Spleen (tissue), 11 donors: ENCODE data around the gene MINDY4. TPM values are rescaled to one million over a fixed set of nuclear protein-coding genes. Genes with fewer than 3 reads are reported as not detected.

Experiments
- DNase-seq: peaks from one replicate; pipeline ENCODE4 v3.0.0-alpha.2; 2020
- H3K27ac ChIP-seq, 8 donors: fragments of 200-600 bp; sonication (generic) in 7 of 8; 1 replicate in 4 of 8; 2 replicates in 4 of 8; pipeline versions ENCODE4 v1.5.0 to v1.8.0; 2016 to 2021; ENCODE audit warnings: inconsistent platforms in 4 of 8, mild to moderate bottlenecking in 4 of 8, moderate library complexity in 1 of 8
- H3K27me3 ChIP-seq, 7 donors: fragments of 200-600 bp; sonication (generic) in 6 of 7; replicated peaks in 1 of 7; 1 replicate in 4 of 7; 2 replicates in 3 of 7; pipeline versions ENCODE4 v1.5.0 to v1.8.0; 2016 to 2021; ENCODE audit warnings: inconsistent platforms in 3 of 7, mild to moderate bottlenecking in 1 of 7
- H3K36me3 ChIP-seq, 6 donors: fragments of 200-600 bp; sonication (generic) in 5 of 6; 1 replicate in 4 of 6; 2 replicates in 2 of 6; pipeline versions ENCODE4 v1.5.0 to v1.8.0; 2016 to 2021; ENCODE audit warnings: inconsistent platforms in 2 of 6
- H3K4me1 ChIP-seq, 6 donors: fragments of 200-600 bp; sonication (generic) in 5 of 6; 1 replicate in 3 of 6; 2 replicates in 3 of 6; pipeline versions ENCODE4 v1.5.0 to v1.8.0; 2016 to 2021; ENCODE audit warnings: inconsistent platforms in 3 of 6
- H3K4me3 ChIP-seq, 8 donors: fragments of 200-600 bp; sonication (generic) in 7 of 8; 1 replicate in 4 of 8; 2 replicates in 4 of 8; pipeline versions ENCODE4 v1.5.0 to v1.8.0; 2016 to 2021; ENCODE audit warnings: inconsistent platforms in 4 of 8, mild to moderate bottlenecking in 4 of 8, moderate library complexity in 2 of 8
- H3K9me3 ChIP-seq, 8 donors: fragments of 200-600 bp; sonication (generic) in 7 of 8; 1 replicate in 4 of 8; 2 replicates in 4 of 8; pipeline versions ENCODE4 v1.5.0 to v1.8.0; 2016 to 2021; ENCODE audit warnings: inconsistent platforms in 4 of 8
- CTCF ChIP-seq, 11 experiments: fragments of 200-600 bp in 7 of 11; fragments of 450-650 bp in 4 of 11; sonication (generic) in 4 of 11; IDR thresholded peaks in 8 of 11; conservative IDR thresholded peaks in 3 of 11; 1 replicate in 7 of 11; 2 replicates in 4 of 11; pipeline versions ENCODE4 v1.4.0 to v1.8.0; 2016 to 2021; ENCODE audit warnings: antibody characterized with exemption in 11 of 11, inconsistent platforms in 4 of 11, mild to moderate bottlenecking in 1 of 11
- POLR2A ChIP-seq, 3 donors: fragments of 450-650 bp; IDR thresholded peaks; one replicate each; pipeline ENCODE4 v1.5.1; 2017; ENCODE audit warnings: antibody characterized with exemption in 3 of 3, mild to moderate bottlenecking in 1 of 3
- POLR2AphosphoS5 ChIP-seq, 3 donors: sonication (generic); formaldehyde crosslinking; IDR thresholded peaks; one replicate each; pipeline ENCODE4 v1.5.1; 2017; ENCODE audit warnings: antibody characterized with exemption in 3 of 3
- WGBS, 5 donors: extraction: QIAGEN DNeasy Blood & Tissue Kit in 3 of 5; methylation state at CpG; one replicate each; pipeline versions ENCODE4 v1.1.5 to v1.1.7; 2013 to 2018; 5-methylcytosine and 5-hydroxymethylcytosine counted together
- intact Hi-C: fragments of 100-400 bp; cut with DNase I; formaldehyde crosslinking; loops from one replicate; pipeline ENCODE4 v1.15.0; 2023; ENCODE audit warnings: low total_unique reads
- polyA plus RNA-seq, 3 donors: library from polyadenylated mRNA; stranded (reverse); fragments of 200-250 nt; gene quantifications; one replicate each; pipeline ENCODE4 v1.2.1, GENCODE V29; 2013
- total RNA-seq, 7 donors: library from RNA; depleted of rRNA in 3 of 7; stranded (reverse); fragments of >200 nt in 3 of 7; fragmentation: NEBNext Ultra II Directional in 4 of 7; extraction: Animal tissue kit (Norgen Biotek cat#: 25700) in 4 of 7; gene quantifications; one replicate each; pipeline versions ENCODE4 v1.1.0 to v1.2.1, GENCODE V29; 2016 to 2021
- donor health status: healthy with polysubstance abuse.
- donor health status: DM: no; HTN: no; CAD: no; lungs with moderate emphysema.
- donor health status: DM: no; HTN: no; CAD: no.
- donor health status: Bipolar disorder and iron deficiency.
- donor health status: healthy.
- donor health status: DM: no; HTN: no; CAD: no.
- donor health status: DM: yes; HTN: yes; CAD: no.

MINDY4 gene
- total and polyA plus RNA-seq, 10 donors, result 0.63 to 7.0 (median 3.0) TPM

- intact Hi-C loops, result no loop called here
- WGBS, 5 donors, result 59 to 83% (median 75%) methylated on average over 6 of the region's 6 CpGs
- Histone ChIP-seq H3K4me1 (peaks cover 0 to 7% (median 4%) of the 10 kb centered on the region in 6 donors), H3K4me3 (no peak overlapping the region), H3K27me3 (peaks cover 0 to 37% (median 17%) of the 10 kb centered on the region in 7 donors), H3K27ac (no peak overlapping the region), H3K36me3 (no peaks in the 10 kb centered on the region), H3K9me3 (no peaks in the 10 kb centered on the region)
- DNase-seq, result peak; percentile 53
- TF ChIP-seq POLR2A (IDR thresholded peaks at IDR 0.05), result no peak
- no peak for TF ChIP-seq POLR2AphosphoS5 (IDR thresholded peaks at IDR 0.05)
- TF ChIP-seq CTCF (IDR thresholded peaks at IDR 0.05 in 8 of 11, conservative IDR thresholded peaks at IDR 0.05 in 3 of 11), result no peak
Observed at GRCh38 chr7:30934732-30935568, 163.7 kb downstream of the MINDY4 start.

GRCh38 chr7:30935569-30935877 is 164.3 kb downstream of the MINDY4 start:
- no peaks in the 10 kb centered on the region for H3K9me3 ChIP-seq
- H3K36me3 ChIP-seq, result no peaks in the 10 kb centered on the region
- H3K4me1 ChIP-seq, result peaks cover 0 to 7% (median 4%) of the 10 kb centered on the region in 6 donors
- no peak for DNase-seq
- no peak overlapping the region for H3K27ac ChIP-seq
- H3K27me3 ChIP-seq, result peaks cover 0 to 41% (median 18%) of the 10 kb centered on the region in 7 donors
- no peak overlapping the region for H3K4me3 ChIP-seq
- TF ChIP-seq POLR2A (IDR thresholded peaks at IDR 0.05) (no peak), CTCF (IDR thresholded peaks at IDR 0.05 in 8 of 11, conservative IDR thresholded peaks at IDR 0.05 in 3 of 11) (no peak), POLR2AphosphoS5 (IDR thresholded peaks at IDR 0.05) (no peak)
- WGBS, 5 donors, result 82 to 98% (median 88%) methylated on average over 3 of the region's 3 CpGs
- intact Hi-C loops, result no loop called here

- peak; percentile 52 for DNase-seq
- Histone ChIP-seq H3K9me3 (no peaks in the 10 kb centered on the region), H3K27ac (no peak overlapping the region), H3K4me3 (no peak overlapping the region), H3K36me3 (no peaks in the 10 kb centered on the region), H3K27me3 (peaks cover 0 to 51% (median 18%) of the 10 kb centered on the region in 7 donors), H3K4me1 (peaks cover 0 to 7% (median 4%) of the 10 kb centered on the region in 6 donors)
- TF ChIP-seq POLR2AphosphoS5 (IDR thresholded peaks at IDR 0.05) (no peak), CTCF (IDR thresholded peaks at IDR 0.05 in 8 of 11, conservative IDR thresholded peaks at IDR 0.05 in 3 of 11) (no peak)
- intact Hi-C loops, result no loop called here
Observed at GRCh38 chr7:30936650-30937245, 165.5 kb downstream of the MINDY4 start.

- Histone ChIP-seq H3K27ac (no peak overlapping the region), H3K36me3 (no peaks in the 10 kb centered on the region), H3K9me3 (no peaks in the 10 kb centered on the region), H3K4me3 (no peak overlapping the region), H3K4me1 (peaks cover 0 to 7% (median 4%) of the 10 kb centered on the region in 6 donors), H3K27me3 (peaks cover 0 to 56% (median 18%) of the 10 kb centered on the region in 7 donors)
- TF ChIP-seq CTCF (IDR thresholded peaks at IDR 0.05 in 8 of 11, conservative IDR thresholded peaks at IDR 0.05 in 3 of 11) (no peak), POLR2A (IDR thresholded peaks at IDR 0.05) (no peak), POLR2AphosphoS5 (IDR thresholded peaks at IDR 0.05) (no peak)
- WGBS, 5 donors, result 37 to 53% (median 49%) methylated on average over 3 of the region's 3 CpGs
- no peak for DNase-seq
- intact Hi-C loops, result no loop called here
Observed at GRCh38 chr7:30937416-30937815, 166.2 kb downstream of the MINDY4 start.
